ENCODE measurements around the gene NAGK. TPM values are rescaled to one million over a fixed set of nuclear protein-coding genes. Genes with fewer than 3 reads are reported as not detected.

The NAGK gene
- total RNA-seq, 1 donor from 2014 or later: 208 TPM

- TF ChIP-seq CTCF (IDR thresholded peaks at IDR 0.05): no peak
- Mint-ChIP-seq H3K9me3 (no peaks in the 10 kb centered on the region), H3K27ac (no peak overlapping the region), H3K36me3 (ENCODE audit: low read depth) (peaks cover 31% of the 10 kb centered on the region), H3K4me1 (no peaks in the 10 kb centered on the region), H3K27me3 (no peaks in the 10 kb centered on the region), H3K4me3 (no peak overlapping the region)
- DNase-seq: no peak
- no peak for ATAC-seq (ENCODE audit: low read depth)
- ChIA-PET CTCF (no interaction called here), POLR2A (no interaction called here)
- intact Hi-C loops (cut with micrococcal nuclease): no loop called here
Observed at GRCh38 chr2:71122387-71123298, 54.2 kb downstream of the NAGK start.

GRCh38 chr2:71125506-71126294 lies 57.3 kb downstream of the NAGK start:
- Mint-ChIP-seq H3K27me3 (no peaks in the 10 kb centered on the region), H3K4me1 (peaks cover 17% of the 10 kb centered on the region), H3K27ac (no peak overlapping the region), H3K4me3 (no peak overlapping the region), H3K36me3 (ENCODE audit: low read depth) (peaks cover 14% of the 10 kb centered on the region), H3K9me3 (no peaks in the 10 kb centered on the region)
- DNase-seq (no peak), ATAC-seq (ENCODE audit: low read depth) (no peak)
- CTCF ChIA-PET: no interaction called here
- no peak for TF ChIP-seq CTCF (IDR thresholded peaks at IDR 0.05)
- POLR2A ChIA-PET: no interaction called here
- intact Hi-C loops (cut with micrococcal nuclease): no loop called here

- Mint-ChIP-seq H3K27me3 (no peaks in the 10 kb centered on the region), H3K9me3 (no peaks in the 10 kb centered on the region), H3K27ac (no peak overlapping the region), H3K4me3 (no peak overlapping the region), H3K4me1 (peaks cover 17% of the 10 kb centered on the region), H3K36me3 (ENCODE audit: low read depth) (peaks cover 14% of the 10 kb centered on the region)
- ChIA-PET CTCF (no interaction called here), POLR2A (interaction anchor here (1.4 kb wide), 1 partner anchor 58 kb away, joined by 5 read pairs; the partner anchor contains the start of gene NAGK)
- TF ChIP-seq CTCF (IDR thresholded peaks at IDR 0.05): no peak
- no peak for ATAC-seq (ENCODE audit: low read depth)
- intact Hi-C loops (cut with micrococcal nuclease): no loop called here
- no peak for DNase-seq
Observed at GRCh38 chr2:71126957-71127356, 58.5 kb downstream of the NAGK start.

Other genes starting within 250 kb of the NAGK start
- not detected in 2 replicates for gene CLEC4F, start 248.0 kb upstream of the NAGK start, total RNA-seq
- gene CD207, start 232.8 kb upstream of the NAGK start, total RNA-seq: not detected in 2 replicates
- gene VAX2, start 168.1 kb upstream of the NAGK start, total RNA-seq: not detected in 2 replicates
- gene ATP6V1B1, start 132.7 kb upstream of the NAGK start, total RNA-seq: not detected in 2 replicates
- 0.71 and 2.5 TPM in 2 replicates for gene ANKRD53, start 90.0 kb upstream of the NAGK start, total RNA-seq
- gene TEX261, start 73.8 kb upstream of the NAGK start, total RNA-seq: 46.8 and 54.1 TPM in 2 replicates
- gene MCEE, start 61.6 kb downstream of the NAGK start, total RNA-seq: 11.1 and 12.2 TPM in 2 replicates
- 47.6 and 47.8 TPM in 2 replicates for gene MPHOSPH10, start 62.0 kb downstream of the NAGK start, total RNA-seq
- 3.7 and 4.0 TPM in 2 replicates for gene PAIP2B, start 158.5 kb downstream of the NAGK start, total RNA-seq

All from activated B cell treated with CpG ODN at 0.5 μM for 24 hours (primary cell).